Central memory CD8-positive, alpha-beta T cell (primary cell): Measurements from ENCODE around the gene FGA.

Source experiments
- ATAC-seq: fragments of 150-1000 bp; cut with Tn5 transposase; replicated peaks from 2 replicates; pipeline ENCODE4 v1.10.0; 2022; ENCODE audit warnings: mild to moderate bottlenecking, moderate FRiP score, moderate number of reproducible peaks; ENCODE audit not compliant: poor library complexity, severe bottlenecking; ENCODE audit errors: extremely low read depth
- DNase-seq, 2 donors: peaks; one replicate each; pipeline ENCODE4 v3.0.0; 2021; ENCODE audit warnings: low spot score in 2 of 2
- H3K27ac Mint-ChIP-seq: one replicate; pipeline ENCODE4 v1.8.0; 2022; ENCODE audit warnings: low read depth, mild to moderate bottlenecking, moderate library complexity, mixed read lengths
- H3K27me3 Mint-ChIP-seq: one replicate; pipeline ENCODE4 v1.8.0; 2022; ENCODE audit warnings: mixed read lengths
- H3K36me3 Mint-ChIP-seq: one replicate; pipeline ENCODE4 v1.8.0; 2022; ENCODE audit warnings: mild to moderate bottlenecking, moderate library complexity, mixed read lengths; ENCODE audit not compliant: insufficient read depth
- H3K4me1 Mint-ChIP-seq: one replicate; pipeline ENCODE4 v1.8.0; 2022; ENCODE audit warnings: mixed read lengths
- H3K4me3 Mint-ChIP-seq: one replicate; pipeline ENCODE4 v1.8.0; 2022; ENCODE audit warnings: mild to moderate bottlenecking, moderate library complexity, mixed read lengths
- H3K9me3 Mint-ChIP-seq: one replicate; pipeline ENCODE4 v1.8.0; 2022; ENCODE audit warnings: mixed read lengths

Gene FGA

GRCh38 chr4:154564311-154564710, 26.2 kb downstream of the FGA start:
- no peaks in the 10 kb centered on the region for H3K36me3 Mint-ChIP-seq
- ATAC-seq (no peak), DNase-seq (no peak)
- no peaks in the 10 kb centered on the region for H3K9me3 Mint-ChIP-seq
- no peak overlapping the region for H3K4me3 Mint-ChIP-seq
- no peaks in the 10 kb centered on the region for H3K4me1 Mint-ChIP-seq
- peaks cover 32% of the 10 kb centered on the region for H3K27me3 Mint-ChIP-seq
- H3K27ac Mint-ChIP-seq, result no peak overlapping the region

- Mint-ChIP-seq H3K4me3 (no peak within 1 kb of the TSS), H3K36me3 (no peaks in the 10 kb centered on the region), H3K27ac (no peak within 1 kb of the TSS), H3K4me1 (no peaks in the 10 kb centered on the region), H3K9me3 (no peaks in the 10 kb centered on the region), H3K27me3 (peaks cover 35% of the 10 kb centered on the region)
- no peak for DNase-seq
- no peak for ATAC-seq
Observed at GRCh38 chr4:154562697-154563254, 27.8 kb downstream of the FGA start, which contains the start of gene FGB. FGB (plus strand) TSS chr4:154563011; CDS start chr4:154563019, 8 bp downstream.

GRCh38 chr4:154560824-154561231, 29.7 kb downstream of the FGA start:
- Mint-ChIP-seq H3K27me3 (peaks cover 21% of the 10 kb centered on the region), H3K9me3 (no peaks in the 10 kb centered on the region), H3K4me3 (no peak overlapping the region), H3K4me1 (no peaks in the 10 kb centered on the region), H3K27ac (no peak overlapping the region), H3K36me3 (no peaks in the 10 kb centered on the region)
- ATAC-seq, result no peak
- no peak for DNase-seq

- no peak for ATAC-seq
- H3K27ac Mint-ChIP-seq, result no peak overlapping the region
- DNase-seq, result no peak
- H3K27me3 Mint-ChIP-seq, result peaks cover 21% of the 10 kb centered on the region
- no peaks in the 10 kb centered on the region for H3K9me3 Mint-ChIP-seq
- no peaks in the 10 kb centered on the region for H3K4me1 Mint-ChIP-seq
- no peaks in the 10 kb centered on the region for H3K36me3 Mint-ChIP-seq
- no peak overlapping the region for H3K4me3 Mint-ChIP-seq
Observed at GRCh38 chr4:154560419-154560801, 30.1 kb downstream of the FGA start.

GRCh38 chr4:154559494-154560418, 30.8 kb downstream of the FGA start:
- H3K9me3 Mint-ChIP-seq, result no peaks in the 10 kb centered on the region
- no peaks in the 10 kb centered on the region for H3K4me1 Mint-ChIP-seq
- peaks cover 21% of the 10 kb centered on the region for H3K27me3 Mint-ChIP-seq
- H3K36me3 Mint-ChIP-seq, result no peaks in the 10 kb centered on the region
- no peak overlapping the region for H3K27ac Mint-ChIP-seq
- DNase-seq (no peak), ATAC-seq (no peak)
- no peak overlapping the region for H3K4me3 Mint-ChIP-seq

GRCh38 chr4:154559141-154559493, 31.4 kb downstream of the FGA start:
- Mint-ChIP-seq H3K27me3 (peaks cover 21% of the 10 kb centered on the region), H3K4me1 (no peaks in the 10 kb centered on the region), H3K27ac (no peak overlapping the region), H3K36me3 (no peaks in the 10 kb centered on the region), H3K4me3 (no peak overlapping the region), H3K9me3 (no peaks in the 10 kb centered on the region)
- ATAC-seq (no peak), DNase-seq (no peak)

GRCh38 chr4:154551872-154552686, 38.5 kb downstream of the FGA start:
- H3K9me3 Mint-ChIP-seq, result no peaks in the 10 kb centered on the region
- no peak for ATAC-seq
- peaks cover 15% of the 10 kb centered on the region for H3K36me3 Mint-ChIP-seq
- H3K4me1 Mint-ChIP-seq, result peaks cover 26% of the 10 kb centered on the region
- H3K27ac Mint-ChIP-seq, result no peak overlapping the region
- DNase-seq, result peak; percentile 44 to 58
- H3K4me3 Mint-ChIP-seq, result no peak overlapping the region
- H3K27me3 Mint-ChIP-seq, result no peaks in the 10 kb centered on the region

- H3K4me1 Mint-ChIP-seq, result peaks cover 26% of the 10 kb centered on the region
- peak within 1 kb of the TSS; percentile 95 for H3K27ac Mint-ChIP-seq
- ATAC-seq (peak; percentile 96), DNase-seq (peak; percentile 94 to 97)
- peak within 1 kb of the TSS; percentile 97 for H3K4me3 Mint-ChIP-seq
- H3K9me3 Mint-ChIP-seq, result no peaks in the 10 kb centered on the region
- H3K36me3 Mint-ChIP-seq, result peaks cover 19% of the 10 kb centered on the region
- no peaks in the 10 kb centered on the region for H3K27me3 Mint-ChIP-seq
Observed at GRCh38 chr4:154549894-154550790, 40.4 kb downstream of the FGA start, which contains the start of gene PLRG1. PLRG1 (minus strand) TSS chr4:154550400; CDS start chr4:154550308, 92 bp downstream.

- no peaks in the 10 kb centered on the region for H3K27me3 Mint-ChIP-seq
- no peak overlapping the region for H3K4me3 Mint-ChIP-seq
- peaks cover 28% of the 10 kb centered on the region for H3K4me1 Mint-ChIP-seq
- H3K27ac Mint-ChIP-seq, result no peak overlapping the region
- peaks cover 46% of the 10 kb centered on the region for H3K36me3 Mint-ChIP-seq
- no peak for DNase-seq
- no peaks in the 10 kb centered on the region for H3K9me3 Mint-ChIP-seq
- ATAC-seq, result no peak
Observed at GRCh38 chr4:154545689-154546088, 44.9 kb downstream of the FGA start.

- ATAC-seq, result no peak
- Mint-ChIP-seq H3K27me3 (no peaks in the 10 kb centered on the region), H3K36me3 (peaks cover 58% of the 10 kb centered on the region), H3K27ac (no peak overlapping the region), H3K9me3 (no peaks in the 10 kb centered on the region), H3K4me3 (no peak overlapping the region), H3K4me1 (peaks cover 6% of the 10 kb centered on the region)
- no peak for DNase-seq
Observed at GRCh38 chr4:154542271-154542879, 48.2 kb downstream of the FGA start.
